T-cell (primary cell): Measurements from ENCODE around the gene CDX4. TPM values are rescaled to one million over a fixed set of nuclear protein-coding genes. Genes with fewer than 3 reads are reported as not detected.

ENCODE experiments used
- ATAC-seq, 4 experiments: fragments of 200-7000 bp in 3 of 4; fragments of 150-1000 bp in 1 of 4; cut with Tn5 transposase; replicated peaks in 1 of 4; 1 replicate in 3 of 4; 2 replicates in 1 of 4; pipeline ENCODE4 v1.10.0; 2021; ENCODE audit warnings: moderate library complexity in 3 of 4, mild to moderate bottlenecking in 2 of 4, moderate number of reproducible peaks in 1 of 4
- CTCF ChIA-PET, 2 donors: fragments of 300-600 bp; sonication (Branson Sonifier 250); formaldehyde crosslinking; loops; one replicate each; lab custom pipeline; 2022; ENCODE audit warnings: antibody characterized with exemption in 2 of 2; lab: Charles Lee
- POLR2A ChIA-PET, 2 donors: fragments of 300-600 bp; sonication (Branson Sonifier 250); formaldehyde crosslinking; loops; one replicate each; lab custom pipeline; 2022; ENCODE audit warnings: antibody characterized with exemption in 2 of 2; lab: Charles Lee
- DNase-seq, 35 experiments: peaks; one replicate each; pipeline versions ENCODE4 v3.0.0 to v3.0.0-alpha.2; 2013 to 2023
- H3K27ac ChIP-seq: one replicate; pipeline ENCODE4 v1.5.1; 2013; ENCODE audit warnings: low read length
- H3K27me3 ChIP-seq, 2 experiments: replicated peaks in 1 of 2; 1 replicate in 1 of 2; 2 replicates in 1 of 2; pipeline versions ENCODE4 v1.6.1 to v1.7.0; 2013; ENCODE audit warnings: low read length in 1 of 2, mixed read lengths in 1 of 2; ENCODE audit not compliant: control insufficient read depth in 2 of 2, insufficient read depth in 2 of 2; ENCODE audit errors: extremely low read depth in 1 of 2
- H3K36me3 ChIP-seq, 2 donors: 1 replicate in 1 of 2; 2 replicates in 1 of 2; pipeline versions ENCODE4 v1.6.1 to v1.7.0; 2013; ENCODE audit warnings: low read length in 1 of 2; ENCODE audit not compliant: control insufficient read depth in 2 of 2, insufficient read depth in 1 of 2; ENCODE audit errors: extremely low read depth in 1 of 2
- H3K4me1 ChIP-seq, 2 experiments: 1 replicate in 1 of 2; 2 replicates in 1 of 2; pipeline versions ENCODE4 v1.6.1 to v1.7.0; 2013; ENCODE audit warnings: low read length in 2 of 2, mixed read lengths in 1 of 2; ENCODE audit not compliant: insufficient read depth in 2 of 2, control insufficient read depth in 1 of 2; ENCODE audit errors: extremely low read depth in 1 of 2
- H3K4me3 ChIP-seq, 2 donors: 1 replicate in 1 of 2; 2 replicates in 1 of 2; pipeline versions ENCODE4 v1.5.1 to v1.7.0; 2013; ENCODE audit warnings: mild to moderate bottlenecking in 2 of 2, low read length in 1 of 2, moderate library complexity in 1 of 2; ENCODE audit not compliant: control insufficient read depth in 1 of 2; ENCODE audit errors: extremely low read depth in 1 of 2
- H3K9me3 ChIP-seq: 2 replicates; pipeline ENCODE4 v1.7.0; 2013
- H3K27ac Mint-ChIP-seq, 2 donors: one replicate each; pipeline ENCODE4 v1.8.0; 2020 to 2021; ENCODE audit warnings: mild to moderate bottlenecking in 2 of 2, mixed read lengths in 2 of 2
- H3K27me3 Mint-ChIP-seq, 2 donors: one replicate each; pipeline ENCODE4 v1.8.0; 2021 to 2022; ENCODE audit warnings: mixed read lengths in 2 of 2
- H3K36me3 Mint-ChIP-seq: one replicate; pipeline ENCODE4 v1.8.0; 2021; ENCODE audit warnings: mixed read lengths
- H3K4me1 Mint-ChIP-seq, 3 donors: one replicate each; pipeline ENCODE4 v1.8.0; 2020 to 2022; ENCODE audit warnings: mixed read lengths in 3 of 3, mild to moderate bottlenecking in 1 of 3
- H3K4me3 Mint-ChIP-seq, 3 donors: one replicate each; pipeline ENCODE4 v1.8.0; 2020 to 2022; ENCODE audit warnings: mild to moderate bottlenecking in 3 of 3, mixed read lengths in 3 of 3, moderate library complexity in 3 of 3
- H3K9me3 Mint-ChIP-seq, 3 donors: one replicate each; pipeline ENCODE4 v1.8.0; 2020 to 2022; ENCODE audit warnings: mixed read lengths in 3 of 3
- WGBS: methylation state at CpG from one replicate; pipeline ENCODE4 v1.1.5; 2013; ENCODE audit warnings: missing lambda C conversion rate; ENCODE audit not compliant: insufficient coverage; 5-methylcytosine and 5-hydroxymethylcytosine counted together
- total RNA-seq, 35 experiments: library from RNA in 6 of 35; stranded (reverse) in 6 of 35; fragments of 120-200 nt in 1 of 35; gene quantifications; one replicate each; pipeline versions ENCODE4 v1.2.1 to v1.2.4 and lab custom pipeline; 2013 to 2026

CDX4 gene, protein sequence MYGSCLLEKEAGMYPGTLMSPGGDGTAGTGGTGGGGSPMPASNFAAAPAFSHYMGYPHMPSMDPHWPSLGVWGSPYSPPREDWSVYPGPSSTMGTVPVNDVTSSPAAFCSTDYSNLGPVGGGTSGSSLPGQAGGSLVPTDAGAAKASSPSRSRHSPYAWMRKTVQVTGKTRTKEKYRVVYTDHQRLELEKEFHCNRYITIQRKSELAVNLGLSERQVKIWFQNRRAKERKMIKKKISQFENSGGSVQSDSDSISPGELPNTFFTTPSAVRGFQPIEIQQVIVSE
- total RNA-seq, result not detected
- total RNA-seq (2013), result not detected
- total RNA-seq (lab: John Stamatoyannopoulos, UW), result 0 reads per million in 29 experiments

GRCh38 chrX:73446831-73447230 is at the start of gene CDX4:
TSS of gene CDX4 (plus strand) at chrX:73447053. CDS start at chrX:73447254, 201 bp downstream.
- no peak within 1 kb of the TSS for H3K27ac Mint-ChIP-seq
- WGBS, result 28% methylated on average over 5 of the region's 7 CpGs
- no peak for ATAC-seq
- no peak within 1 kb of the TSS for H3K27ac ChIP-seq
- H3K27me3 Mint-ChIP-seq, result peaks cover 47 to 69% of the 10 kb centered on the region in 2 donors
- no peaks in the 10 kb centered on the region for H3K36me3 ChIP-seq
- DNase-seq, result no peak
- no peak within 1 kb of the TSS for H3K4me3 ChIP-seq
- POLR2A ChIA-PET, result no interaction called here
- peaks cover 9 to 20% (median 10%) of the 10 kb centered on the region in 3 donors for H3K4me1 Mint-ChIP-seq
- CTCF ChIA-PET, result no interaction called here
- H3K9me3 Mint-ChIP-seq, result no peaks in the 10 kb centered on the region
- H3K4me3 Mint-ChIP-seq, result no peak within 1 kb of the TSS
- peaks cover 7 to 21% of the 10 kb centered on the region in 2 experiments for H3K27me3 ChIP-seq
- H3K4me1 ChIP-seq, result peaks cover 0 to 2% of the 10 kb centered on the region in 2 experiments
- no peaks in the 10 kb centered on the region for H3K36me3 Mint-ChIP-seq
- H3K9me3 ChIP-seq, result no peaks in the 10 kb centered on the region

DNA sequence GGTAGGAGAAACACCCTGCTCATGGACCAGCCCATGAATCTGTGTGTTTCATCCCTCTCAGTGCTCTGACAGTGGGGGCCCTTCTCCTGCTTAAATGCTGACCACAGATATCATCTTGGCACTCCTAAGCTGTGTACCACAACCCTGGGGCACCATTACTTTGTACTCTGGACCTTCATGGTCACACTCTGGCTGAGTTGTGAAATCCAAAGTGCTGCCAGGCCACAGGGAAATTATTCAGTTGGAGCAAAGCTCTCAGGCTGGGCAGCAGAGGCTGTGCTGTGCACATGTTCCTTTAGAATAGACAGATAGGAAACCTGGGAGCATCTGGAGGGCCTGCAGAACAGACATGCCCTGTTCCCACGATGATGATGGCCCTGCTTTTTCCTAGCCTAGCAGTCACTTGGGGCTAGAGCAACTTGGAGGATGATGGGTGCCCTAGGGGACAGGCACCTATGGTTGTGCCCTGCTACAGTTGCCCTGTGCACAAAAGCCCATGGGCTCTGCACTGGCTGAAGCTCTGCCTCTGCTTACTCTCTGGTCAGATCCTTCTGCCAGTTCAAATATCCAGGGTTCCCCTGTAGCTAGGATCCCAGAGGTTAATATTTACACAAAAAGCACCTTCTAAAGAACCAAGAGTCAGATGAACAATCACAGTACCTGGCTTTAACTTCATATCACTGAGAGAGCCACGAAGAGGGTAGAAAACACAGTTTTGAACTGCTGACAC is 48.5 kb upstream of the CDX4 start:
- Histone ChIP-seq H3K9me3 (no peaks in the 10 kb centered on the region), H3K4me3 (no peak overlapping the region), H3K4me1 (no peaks in the 10 kb centered on the region), H3K27ac (no peak overlapping the region), H3K36me3 (no peaks in the 10 kb centered on the region), H3K27me3 (peaks cover 0 to 8% of the 10 kb centered on the region in 2 experiments)
- 25% methylated on average over 1 of the region's 2 CpGs for WGBS
- DNase-seq (no peak), ATAC-seq (no peak)
- Mint-ChIP-seq H3K27me3 (peaks cover 5 to 41% of the 10 kb centered on the region in 2 donors), H3K4me1 (no peaks in the 10 kb centered on the region), H3K27ac (no peak overlapping the region), H3K9me3 (peaks cover 0 to 8% (median 0%) of the 10 kb centered on the region in 3 donors), H3K36me3 (no peaks in the 10 kb centered on the region), H3K4me3 (no peak overlapping the region)
- CTCF ChIA-PET, result interaction anchor here in 1 of 2 donors (0.5 kb wide), 1 partner anchor 947 kb away, joined by 3 read pairs; no protein-coding TSS in a partner anchor
- POLR2A ChIA-PET, result no interaction called here

DNA sequence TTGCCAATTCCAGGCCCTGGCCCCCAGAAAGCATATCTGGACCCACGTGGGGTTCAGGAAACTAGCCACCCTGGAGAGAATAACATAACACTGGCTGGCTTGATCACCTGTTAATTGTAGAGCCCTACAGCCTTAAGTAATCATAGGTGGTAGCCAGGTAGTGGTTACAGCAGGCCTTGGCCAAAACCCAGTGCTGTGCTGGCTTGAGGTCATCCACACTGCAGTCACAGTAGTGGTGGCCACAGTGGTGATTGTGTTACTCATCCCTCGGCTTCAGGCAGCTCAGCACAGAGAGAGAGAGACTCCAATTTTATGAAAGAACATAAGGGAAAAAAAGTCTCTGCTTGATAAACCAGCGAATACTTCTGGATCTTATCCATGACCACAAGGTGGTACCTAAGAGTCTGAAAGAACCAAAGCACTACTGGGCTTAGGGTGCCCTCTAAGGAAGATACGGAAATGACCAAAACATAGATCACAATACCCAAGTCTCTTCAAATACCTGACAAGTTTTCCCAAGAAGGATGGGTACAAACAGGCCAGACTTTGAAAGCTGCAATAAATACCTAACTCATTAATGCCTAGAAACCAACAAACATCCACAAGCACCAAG is 46.6 kb upstream of the CDX4 start:
- CTCF ChIA-PET, result no interaction called here
- peaks cover 0 to 4% (median 0%) of the 10 kb centered on the region in 3 donors for H3K9me3 Mint-ChIP-seq

GRCh38 chrX:73401591-73402266 is 45.1 kb upstream of the CDX4 start:
- H3K27me3 ChIP-seq, result peaks cover 0 to 8% of the 10 kb centered on the region in 2 experiments
- H3K27ac Mint-ChIP-seq, result no peak overlapping the region
- ChIA-PET CTCF (no interaction called here), POLR2A (no interaction called here)
- no peaks in the 10 kb centered on the region for H3K4me1 Mint-ChIP-seq
- H3K36me3 ChIP-seq, result no peaks in the 10 kb centered on the region
- ATAC-seq (no peak), DNase-seq (no peak)
- H3K27me3 Mint-ChIP-seq, result peaks cover 5 to 36% of the 10 kb centered on the region in 2 donors
- H3K9me3 Mint-ChIP-seq, result peaks cover 0 to 8% (median 0%) of the 10 kb centered on the region in 3 donors
- H3K4me3 Mint-ChIP-seq, result no peak overlapping the region
- no peaks in the 10 kb centered on the region for H3K4me1 ChIP-seq
- no peaks in the 10 kb centered on the region for H3K9me3 ChIP-seq
- H3K4me3 ChIP-seq, result no peak overlapping the region
- H3K27ac ChIP-seq, result no peak overlapping the region
- 34% methylated on average over 6 of the region's 9 CpGs for WGBS
- no peaks in the 10 kb centered on the region for H3K36me3 Mint-ChIP-seq

More for the DNA sequence above, 46.6 kb upstream of the CDX4 start:
- Histone ChIP-seq H3K27ac (no peak overlapping the region), H3K4me1 (no peaks in the 10 kb centered on the region), H3K36me3 (no peaks in the 10 kb centered on the region), H3K4me3 (no peak overlapping the region), H3K9me3 (no peaks in the 10 kb centered on the region), H3K27me3 (peaks cover 0 to 8% of the 10 kb centered on the region in 2 experiments)
- Mint-ChIP-seq H3K4me3 (no peak overlapping the region), H3K27ac (no peak overlapping the region), H3K4me1 (no peaks in the 10 kb centered on the region), H3K36me3 (no peaks in the 10 kb centered on the region), H3K27me3 (peaks cover 5 to 40% of the 10 kb centered on the region in 2 donors)
- ATAC-seq, result no peak
- DNase-seq, result no peak
- POLR2A ChIA-PET, result no interaction called here
- no CpG with 5 or more reads among the region's 4 CpGs for WGBS

DNA sequence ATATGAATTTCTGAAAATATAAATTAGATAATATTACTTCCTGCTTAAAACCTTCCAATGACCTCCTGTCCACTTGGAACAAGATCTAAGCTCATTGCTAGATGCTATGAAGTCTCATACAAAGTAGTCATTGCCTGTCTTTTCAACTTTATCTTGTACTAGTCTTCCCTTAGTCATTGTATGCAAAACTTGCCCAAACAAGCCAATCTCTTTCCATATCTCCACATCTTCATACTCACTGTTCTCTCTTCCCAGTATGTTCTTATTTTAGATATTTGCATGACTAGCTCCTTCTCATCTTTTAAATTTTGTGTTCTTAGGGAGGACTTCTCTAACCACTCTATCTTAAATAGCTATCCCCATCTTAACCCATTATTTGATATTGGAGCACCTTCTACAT is 33.9 kb upstream of the CDX4 start:
- H3K27ac Mint-ChIP-seq, result no peak overlapping the region
- Histone ChIP-seq H3K36me3 (no peaks in the 10 kb centered on the region), H3K4me1 (no peaks in the 10 kb centered on the region), H3K9me3 (no peaks in the 10 kb centered on the region), H3K4me3 (no peak overlapping the region), H3K27me3 (no peaks in the 10 kb centered on the region), H3K27ac (no peak overlapping the region)
- peaks cover 4 to 11% (median 8%) of the 10 kb centered on the region in 3 donors for H3K9me3 Mint-ChIP-seq
- no peak overlapping the region for H3K4me3 Mint-ChIP-seq
- CTCF ChIA-PET, result no interaction called here
- DNase-seq (no peak), ATAC-seq (no peak)
- no peaks in the 10 kb centered on the region for H3K36me3 Mint-ChIP-seq
- peaks cover 0 to 9% of the 10 kb centered on the region in 2 donors for H3K27me3 Mint-ChIP-seq
- H3K4me1 Mint-ChIP-seq, result no peaks in the 10 kb centered on the region
- POLR2A ChIA-PET, result no interaction called here

DNA sequence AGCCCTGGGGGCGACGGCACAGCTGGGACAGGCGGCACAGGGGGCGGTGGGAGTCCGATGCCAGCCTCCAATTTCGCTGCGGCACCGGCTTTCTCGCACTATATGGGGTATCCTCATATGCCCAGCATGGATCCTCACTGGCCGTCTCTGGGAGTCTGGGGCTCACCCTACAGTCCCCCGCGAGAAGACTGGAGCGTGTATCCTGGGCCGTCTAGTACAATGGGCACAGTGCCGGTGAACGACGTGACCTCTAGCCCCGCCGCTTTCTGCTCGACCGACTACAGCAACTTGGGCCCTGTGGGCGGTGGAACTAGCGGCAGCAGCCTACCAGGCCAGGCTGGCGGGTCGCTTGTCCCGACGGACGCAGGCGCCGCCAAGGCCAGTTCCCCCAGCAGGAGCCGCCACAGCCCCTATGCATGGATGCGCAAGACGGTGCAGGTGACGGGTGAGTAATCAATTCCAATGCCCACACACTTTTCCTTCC is 500 bp downstream of the CDX4 start:
- no peak overlapping the region for H3K4me3 ChIP-seq
- H3K4me1 ChIP-seq, result peaks cover 0 to 2% of the 10 kb centered on the region in 2 experiments
- no peak overlapping the region for H3K4me3 Mint-ChIP-seq
- peaks cover 9 to 20% (median 10%) of the 10 kb centered on the region in 3 donors for H3K4me1 Mint-ChIP-seq
- no peaks in the 10 kb centered on the region for H3K9me3 Mint-ChIP-seq
- no peaks in the 10 kb centered on the region for H3K36me3 Mint-ChIP-seq
- ChIA-PET POLR2A (no interaction called here), CTCF (no interaction called here)
- no peak overlapping the region for H3K27ac ChIP-seq
- ATAC-seq (no peak), DNase-seq (no peak)
- H3K27me3 ChIP-seq, result peaks cover 7 to 21% of the 10 kb centered on the region in 2 experiments
- H3K36me3 ChIP-seq, result no peaks in the 10 kb centered on the region
- peaks cover 52 to 69% of the 10 kb centered on the region in 2 donors for H3K27me3 Mint-ChIP-seq
- H3K27ac Mint-ChIP-seq, result no peak overlapping the region
- 22% methylated on average over 20 of the region's 34 CpGs for WGBS
- no peaks in the 10 kb centered on the region for H3K9me3 ChIP-seq
